Sigmoid colon (tissue), 7 donors: ENCODE data around the gene MTA1. TPM values are rescaled to one million over a fixed set of nuclear protein-coding genes. Genes with fewer than 3 reads are reported as not detected.

Experiments used
- DNase-seq: peaks from one replicate; pipeline ENCODE4 v3.0.0-alpha.2; 2019
- H3K27ac ChIP-seq, 4 donors: fragments of 200-600 bp; sonication (generic); one replicate each; pipeline ENCODE4 v1.5.1; 2016 to 2019; ENCODE audit warnings: mild to moderate bottlenecking in 1 of 4
- H3K27me3 ChIP-seq, 3 donors: fragments of 200-600 bp; sonication (generic); one replicate each; pipeline ENCODE4 v1.5.1; 2019; ENCODE audit warnings: mild to moderate bottlenecking in 1 of 3
- H3K36me3 ChIP-seq, 4 donors: fragments of 200-600 bp; sonication (generic); one replicate each; pipeline ENCODE4 v1.5.1; 2016 to 2019
- H3K4me1 ChIP-seq, 4 donors: fragments of 200-600 bp; sonication (generic); one replicate each; pipeline ENCODE4 v1.5.1; 2017 to 2019
- H3K4me3 ChIP-seq, 4 donors: fragments of 200-600 bp; sonication (generic); one replicate each; pipeline ENCODE4 v1.5.1; 2017 to 2019; ENCODE audit warnings: mild to moderate bottlenecking in 2 of 4, moderate library complexity in 1 of 4
- H3K9me3 ChIP-seq, 4 donors: fragments of 200-600 bp in 3 of 4; sonication (generic) in 3 of 4; one replicate each; pipeline versions ENCODE4 v1.5.1 to v1.6.1; 2013 to 2019
- EP300 ChIP-seq, 4 donors: sonication (generic); formaldehyde crosslinking; IDR thresholded peaks; one replicate each; pipeline ENCODE4 v1.6.1; 2017; ENCODE audit warnings: antibody characterized with exemption in 4 of 4
- POLR2A ChIP-seq, 2 donors: fragments of 450-650 bp; IDR thresholded peaks; one replicate each; pipeline ENCODE4 v1.6.1; 2016; ENCODE audit warnings: antibody characterized with exemption in 2 of 2, mild to moderate bottlenecking in 2 of 2, moderate library complexity in 2 of 2
- POLR2AphosphoS5 ChIP-seq, 4 donors: sonication (generic); formaldehyde crosslinking; IDR thresholded peaks; one replicate each; pipeline ENCODE4 v1.6.1; 2017; ENCODE audit warnings: antibody characterized with exemption in 4 of 4
- WGBS, 2 donors: extraction: QIAGEN DNeasy Blood & Tissue Kit; methylation state at CpG; one replicate each; pipeline ENCODE4 v1.1.7; 2013; 5-methylcytosine and 5-hydroxymethylcytosine counted together
- intact Hi-C: fragments of 100-400 bp; cut with DNase I; formaldehyde crosslinking; loops from one replicate; pipeline ENCODE4 v1.15.1; 2023
- polyA plus RNA-seq, 3 donors: library from polyadenylated mRNA; stranded (reverse); fragments of 200-250 nt; gene quantifications; one replicate each; pipeline ENCODE4 v1.2.3, GENCODE V29; 2013
- total RNA-seq, 4 donors: library from RNA; depleted of rRNA; stranded (reverse); fragments of >200 nt; gene quantifications; one replicate each; pipeline ENCODE4 v1.1.0, GENCODE V29; 2016
- TF ChIP-seq, protein P1 (sequence below), 4 experiments: fragments of 450-650 bp in 3 of 4; fragments of 200-600 bp in 1 of 4; IDR thresholded peaks; one replicate each; pipeline ENCODE4 v1.5.1; 2016 to 2019; ENCODE audit warnings: antibody characterized with exemption in 4 of 4, mild to moderate bottlenecking in 3 of 4, moderate library complexity in 2 of 4
- donor health status: healthy with polysubstance abuse.
- donor health status: Bipolar disorder and iron deficiency.
- donor health status: healthy.

The MTA1 gene
- total and polyA plus RNA-seq, 7 donors = 14.3 to 92.8 (median 44.7) TPM

DNA sequence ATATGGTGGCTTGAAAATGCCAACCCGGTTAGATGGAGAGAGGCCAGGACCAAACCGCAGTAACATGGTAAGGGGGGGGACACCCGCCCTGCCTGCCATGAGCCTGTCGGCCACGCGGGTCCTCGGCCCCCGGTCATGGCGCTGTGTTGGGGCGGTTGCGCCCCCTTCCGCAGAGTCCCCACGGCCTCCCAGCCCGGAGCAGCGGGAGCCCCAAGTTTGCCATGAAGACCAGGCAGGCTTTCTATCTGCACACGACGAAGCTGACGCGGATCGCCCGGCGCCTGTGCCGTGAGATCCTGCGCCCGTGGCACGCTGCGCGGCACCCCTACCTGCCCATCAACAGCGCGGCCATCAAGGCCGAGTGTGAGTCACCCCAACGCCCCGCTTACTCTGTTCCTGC, 44.9 kb downstream of the MTA1 start:
- H3K36me3 ChIP-seq = peaks cover 39 to 93% (median 54%) of the 10 kb centered on the region in 4 donors
- no peak overlapping the region for H3K4me3 ChIP-seq
- H3K27me3 ChIP-seq = no peaks in the 10 kb centered on the region
- intact Hi-C loops = no loop called here
- TF ChIP-seq EP300 (IDR thresholded peaks at IDR 0.05) = no peak
- no peak for TF ChIP-seq POLR2A (IDR thresholded peaks at IDR 0.05)
- TF ChIP-seq, protein P1, sequence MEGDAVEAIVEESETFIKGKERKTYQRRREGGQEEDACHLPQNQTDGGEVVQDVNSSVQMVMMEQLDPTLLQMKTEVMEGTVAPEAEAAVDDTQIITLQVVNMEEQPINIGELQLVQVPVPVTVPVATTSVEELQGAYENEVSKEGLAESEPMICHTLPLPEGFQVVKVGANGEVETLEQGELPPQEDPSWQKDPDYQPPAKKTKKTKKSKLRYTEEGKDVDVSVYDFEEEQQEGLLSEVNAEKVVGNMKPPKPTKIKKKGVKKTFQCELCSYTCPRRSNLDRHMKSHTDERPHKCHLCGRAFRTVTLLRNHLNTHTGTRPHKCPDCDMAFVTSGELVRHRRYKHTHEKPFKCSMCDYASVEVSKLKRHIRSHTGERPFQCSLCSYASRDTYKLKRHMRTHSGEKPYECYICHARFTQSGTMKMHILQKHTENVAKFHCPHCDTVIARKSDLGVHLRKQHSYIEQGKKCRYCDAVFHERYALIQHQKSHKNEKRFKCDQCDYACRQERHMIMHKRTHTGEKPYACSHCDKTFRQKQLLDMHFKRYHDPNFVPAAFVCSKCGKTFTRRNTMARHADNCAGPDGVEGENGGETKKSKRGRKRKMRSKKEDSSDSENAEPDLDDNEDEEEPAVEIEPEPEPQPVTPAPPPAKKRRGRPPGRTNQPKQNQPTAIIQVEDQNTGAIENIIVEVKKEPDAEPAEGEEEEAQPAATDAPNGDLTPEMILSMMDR (IDR thresholded peaks at IDR 0.05) = no peak
- no peak for TF ChIP-seq POLR2AphosphoS5 (IDR thresholded peaks at IDR 0.05)
- WGBS, 2 donors = 94 to 96% methylated on average over 33 of the region's 33 CpGs
- no peaks in the 10 kb centered on the region for H3K9me3 ChIP-seq
- no peak for DNase-seq
- peaks cover 0 to 11% (median 9%) of the 10 kb centered on the region in 4 donors for H3K4me1 ChIP-seq
- no peak overlapping the region for H3K27ac ChIP-seq

DNA sequence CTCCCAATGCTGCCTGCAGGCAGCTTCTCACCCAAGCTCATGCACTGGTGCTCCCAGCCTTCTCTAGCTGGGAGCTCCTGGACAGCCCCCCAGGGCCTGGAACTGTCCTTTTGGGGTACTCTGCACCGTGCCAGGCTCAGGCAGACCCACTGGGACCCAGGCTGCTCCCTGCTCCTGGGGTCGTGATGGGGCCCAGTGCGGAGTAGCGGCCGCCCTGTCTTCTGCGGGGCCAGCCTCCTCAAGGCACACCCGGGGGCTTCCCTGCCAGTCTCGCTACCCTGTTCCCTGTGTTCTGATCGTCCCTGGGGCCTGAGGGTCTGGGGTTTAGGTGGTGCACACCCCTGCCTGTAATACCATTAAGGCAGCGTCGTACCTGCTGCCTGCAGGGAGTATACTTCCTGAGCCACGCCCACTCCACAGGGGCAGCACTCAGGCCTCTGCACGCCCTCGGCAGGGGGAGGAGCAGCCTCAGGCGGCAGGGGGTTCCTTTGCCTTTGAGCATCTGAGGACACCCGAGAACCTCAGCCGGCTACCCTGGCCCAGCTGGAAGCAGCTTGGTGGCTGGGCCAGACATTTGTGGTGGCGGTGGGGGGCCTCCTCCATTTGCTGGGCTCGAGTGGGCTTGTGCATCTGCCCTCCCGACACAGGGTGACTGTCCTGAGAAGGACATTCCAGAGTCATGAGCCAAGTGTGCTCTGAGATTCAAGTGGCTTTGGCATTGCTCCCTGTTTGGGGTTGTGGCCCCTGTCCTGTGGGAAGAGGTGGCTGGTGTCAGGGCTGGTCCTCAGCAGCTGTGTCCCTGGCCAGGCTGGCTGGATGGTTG, 45.8 kb downstream of the MTA1 start:
- no peak for DNase-seq
- intact Hi-C loops = no loop called here
- H3K36me3 ChIP-seq = peaks cover 36 to 98% (median 57%) of the 10 kb centered on the region in 4 donors
- H3K27me3 ChIP-seq = no peaks in the 10 kb centered on the region
- no peaks in the 10 kb centered on the region for H3K9me3 ChIP-seq
- WGBS, 2 donors = 86% methylated on average over 20 of the region's 20 CpGs
- peaks cover 0 to 11% (median 9%) of the 10 kb centered on the region in 4 donors for H3K4me1 ChIP-seq
- H3K27ac ChIP-seq = no peak overlapping the region
- no peak overlapping the region for H3K4me3 ChIP-seq
- TF ChIP-seq POLR2AphosphoS5 (IDR thresholded peaks at IDR 0.05) (no peak), POLR2A (IDR thresholded peaks at IDR 0.05) (no peak), EP300 (IDR thresholded peaks at IDR 0.05) (no peak)
- TF ChIP-seq, protein P1 (IDR thresholded peaks at IDR 0.05) = no peak

DNA sequence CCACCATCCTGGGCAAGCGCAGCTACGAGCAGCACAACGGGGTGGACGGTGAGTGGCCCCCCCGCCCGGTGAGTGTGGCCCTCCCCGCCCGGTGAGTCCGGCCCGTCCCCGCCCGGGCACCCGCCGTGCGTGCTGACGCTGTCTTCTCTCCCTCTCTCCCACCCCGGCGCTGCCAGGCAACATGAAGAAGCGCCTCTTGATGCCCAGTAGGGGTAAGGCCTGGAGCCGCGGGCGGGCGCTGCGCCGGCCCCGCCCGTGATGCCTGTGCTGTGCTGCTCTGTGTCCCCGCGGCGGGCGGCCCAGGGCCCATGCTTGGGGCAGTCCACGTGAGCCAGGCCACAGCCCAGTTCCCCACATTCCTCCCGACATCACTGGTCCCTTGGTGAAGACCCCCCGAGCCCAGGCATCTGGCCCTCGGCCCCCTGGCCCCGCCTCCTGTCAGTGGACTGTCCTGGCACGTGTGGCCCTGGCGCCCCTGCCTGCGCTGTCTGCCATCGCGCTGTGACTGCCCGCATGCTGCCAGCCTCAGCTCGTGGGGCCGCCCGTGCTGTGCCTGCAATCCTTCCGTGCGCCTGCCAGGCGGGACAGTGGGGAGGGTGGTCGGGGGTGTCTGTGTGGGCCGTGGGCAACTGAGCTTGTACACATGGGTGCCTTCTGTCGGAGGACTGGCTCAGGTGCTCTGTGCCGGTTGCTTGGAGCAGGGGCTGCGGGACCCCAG, 47.1 kb downstream of the MTA1 start:
- H3K4me1 ChIP-seq = peaks cover 0 to 21% (median 15%) of the 10 kb centered on the region in 4 donors
- peaks cover 27 to 87% (median 46%) of the 10 kb centered on the region in 4 donors for H3K36me3 ChIP-seq
- H3K4me3 ChIP-seq = no peak overlapping the region
- DNase-seq = no peak
- intact Hi-C loops = no loop called here
- H3K27ac ChIP-seq = no peak overlapping the region
- WGBS, 2 donors = 91 to 94% methylated on average over 53 of the region's 53 CpGs
- H3K9me3 ChIP-seq = no peaks in the 10 kb centered on the region
- TF ChIP-seq, protein P1 (IDR thresholded peaks at IDR 0.05) = no peak
- TF ChIP-seq POLR2AphosphoS5 (IDR thresholded peaks at IDR 0.05) (no peak), POLR2A (IDR thresholded peaks at IDR 0.05) (no peak), EP300 (IDR thresholded peaks at IDR 0.05) (no peak)
- no peaks in the 10 kb centered on the region for H3K27me3 ChIP-seq

DNA sequence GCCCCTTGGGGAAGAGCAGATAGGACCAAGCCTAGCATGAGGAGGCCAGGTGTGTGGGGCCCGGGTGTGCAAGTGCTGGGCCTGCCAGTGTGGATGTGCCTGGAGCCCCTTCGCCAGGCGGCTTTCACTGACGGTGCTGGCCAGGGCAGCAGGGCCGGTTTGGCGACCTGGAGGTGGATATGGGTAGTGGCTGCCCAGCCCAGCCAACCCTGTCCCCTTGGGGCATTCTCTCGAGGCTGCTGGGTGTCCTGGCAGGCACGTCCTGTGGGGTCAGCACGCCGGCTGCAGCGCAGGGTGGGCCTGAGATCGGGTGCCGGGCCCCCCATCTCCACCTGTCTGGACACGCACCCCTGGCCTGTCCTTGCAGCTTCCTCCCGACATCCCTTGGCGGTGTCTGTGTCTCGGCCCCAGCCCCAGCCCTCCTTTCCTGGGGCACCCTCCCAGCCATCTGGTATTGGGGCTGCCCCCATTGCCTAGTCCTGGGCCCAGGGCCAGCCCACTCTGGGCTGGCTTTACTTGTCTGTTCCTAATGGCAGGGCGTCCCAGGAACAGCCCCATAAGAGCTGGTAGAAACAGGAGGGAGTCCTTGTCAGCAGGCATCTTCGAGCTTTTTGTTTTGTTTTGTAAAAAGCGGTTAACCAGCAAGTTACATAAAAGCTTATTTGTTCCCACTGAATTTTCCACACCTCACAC, 47.8 kb downstream of the MTA1 start:
- Histone ChIP-seq H3K27ac (peak overlapping the region in 1 of 4 donors; percentile 89), H3K36me3 (peaks cover 27 to 80% (median 44%) of the 10 kb centered on the region in 4 donors), H3K9me3 (no peaks in the 10 kb centered on the region), H3K27me3 (no peaks in the 10 kb centered on the region), H3K4me3 (no peak overlapping the region), H3K4me1 (peaks cover 0 to 28% (median 22%) of the 10 kb centered on the region in 4 donors)
- intact Hi-C loops = no loop called here
- WGBS, 2 donors = 89 to 92% methylated on average over 20 of the region's 20 CpGs
- no peak for DNase-seq
- TF ChIP-seq POLR2A (IDR thresholded peaks at IDR 0.05) (no peak), EP300 (IDR thresholded peaks at IDR 0.05) (no peak), POLR2AphosphoS5 (IDR thresholded peaks at IDR 0.05) (no peak)
- TF ChIP-seq, protein P1 (IDR thresholded peaks at IDR 0.05) = no peak
